IMR-90 (cell line): ENCODE data around the gene PCYT1A. TPM values are rescaled to one million over a fixed set of nuclear protein-coding genes. Genes with fewer than 3 reads are reported as not detected.

ENCODE experiments used
- ATAC-seq: fragments of 200-7000 bp; cut with Tn5 transposase; 2 replicates; pipeline ENCODE4 v1.9.1; 2020; ENCODE audit warnings: low read depth, mild to moderate bottlenecking, moderate library complexity
- BruUV-seq: library from RNA; stranded (reverse); fragments of 400-500 nt; replicated peaks from 2 replicates; lab custom pipeline; 2021; lab: Mats Ljungman, UMichigan
- CTCF ChIA-PET: fragments of 300-600 bp; formaldehyde crosslinking; extraction: SDS; loops from one replicate; lab custom pipeline; 2021; ENCODE audit warnings: antibody characterized with exemption; lab: Yijun Ruan, JAX
- POLR2A ChIA-PET: fragments of 300-600 bp; sonication (Branson Sonifier 250); formaldehyde crosslinking; loops from one replicate; lab custom pipeline; 2022; ENCODE audit warnings: antibody characterized with exemption; ENCODE audit not compliant: unreplicated experiment; lab: Charles Lee
- DNase-seq: peaks from one replicate; pipeline ENCODE4 v3.0.0; 2013
- H2AFZ ChIP-seq: replicated peaks from 2 replicates; pipeline ENCODE3; 2013; ENCODE audit warnings: low read length, mild to moderate bottlenecking; ENCODE audit not compliant: poor library complexity
- H2AK5ac ChIP-seq: 2 replicates; pipeline ENCODE4 v1.6.1; 2013; ENCODE audit warnings: low read depth, low read length, inconsistent platforms
- H2AK9ac ChIP-seq: replicated peaks from 2 replicates; pipeline ENCODE3; 2013; ENCODE audit warnings: mild to moderate bottlenecking, low read depth, low read length, moderate library complexity; ENCODE audit not compliant: poor library complexity
- H2BK120ac ChIP-seq: 2 replicates; pipeline ENCODE4 v1.6.1; 2013; ENCODE audit warnings: low read depth, low read length, inconsistent platforms
- H2BK15ac ChIP-seq: 3 replicates; pipeline ENCODE4 v1.6.1; 2013; ENCODE audit warnings: low read depth, low read length, inconsistent platforms
- H2BK20ac ChIP-seq: 2 replicates; pipeline ENCODE4 v1.6.1; 2013; ENCODE audit warnings: low read depth, mild to moderate bottlenecking, inconsistent platforms, low read length, moderate library complexity
- H2BK5ac ChIP-seq: 2 replicates; pipeline ENCODE4 v1.6.1; 2013; ENCODE audit warnings: mild to moderate bottlenecking, low read depth, low read length, inconsistent platforms; ENCODE audit not compliant: poor library complexity, severe bottlenecking
- H3K14ac ChIP-seq: replicated peaks from 2 replicates; pipeline ENCODE4 v1.6.1; 2013; ENCODE audit warnings: low read depth, low read length, inconsistent platforms
- H3K18ac ChIP-seq: 2 replicates; pipeline ENCODE4 v1.6.1; 2013; ENCODE audit warnings: low read depth, low read length, control low read depth
- H3K23ac ChIP-seq: 2 replicates; pipeline ENCODE4 v1.6.1; 2013; ENCODE audit warnings: low read depth, low read length, inconsistent platforms
- H3K27ac ChIP-seq: 2 replicates; pipeline ENCODE4 v1.5.1; 2013; ENCODE audit warnings: mild to moderate bottlenecking, control low read depth, low read length; ENCODE audit not compliant: insufficient read depth
- H3K27me3 ChIP-seq: 2 replicates; pipeline ENCODE4 v1.6.1; 2013; ENCODE audit warnings: low read length; ENCODE audit not compliant: control insufficient read depth, insufficient read depth
- H3K36me3 ChIP-seq: 2 replicates; pipeline ENCODE4 v1.6.1; 2013; ENCODE audit warnings: low read length, mixed read lengths; ENCODE audit not compliant: control insufficient read depth, insufficient read depth
- H3K4ac ChIP-seq: 2 replicates; pipeline ENCODE4 v1.6.1; 2013; ENCODE audit warnings: low read depth, low read length, inconsistent platforms
- H3K4me1 ChIP-seq: 2 replicates; pipeline ENCODE4 v1.6.1; 2013; ENCODE audit warnings: low read length, mixed read lengths; ENCODE audit not compliant: control insufficient read depth, insufficient read depth
- H3K4me2 ChIP-seq: 2 replicates; pipeline ENCODE4 v1.6.1; 2013; ENCODE audit warnings: low read depth, mild to moderate bottlenecking, control low read depth, low read length, moderate library complexity
- H3K4me3 ChIP-seq: 2 replicates; pipeline ENCODE4 v1.5.1; 2013; ENCODE audit warnings: low read depth, mild to moderate bottlenecking, control low read depth, low read length, moderate library complexity; ENCODE audit not compliant: insufficient read depth
- H3K56ac ChIP-seq: 2 replicates; pipeline ENCODE4 v1.6.1; 2013; ENCODE audit warnings: low read length, inconsistent platforms; ENCODE audit not compliant: insufficient read depth; ENCODE audit errors: extremely low read depth
- H3K79me1 ChIP-seq, 2 experiments: 2 replicates each; pipeline ENCODE4 v1.6.1; 2013; ENCODE audit warnings: low read length in 2 of 2, inconsistent platforms in 1 of 2, low read depth in 1 of 2
- H3K9ac ChIP-seq: 2 replicates; pipeline ENCODE4 v1.6.1; 2013; ENCODE audit warnings: low read depth, low read length, control low read depth
- H3K9me1 ChIP-seq: 2 replicates; pipeline ENCODE4 v1.6.1; 2013; ENCODE audit warnings: low read length, inconsistent platforms; ENCODE audit not compliant: insufficient read depth
- H3K9me3 ChIP-seq: 2 replicates; pipeline ENCODE4 v1.6.1; 2013; ENCODE audit warnings: low read length; ENCODE audit not compliant: control insufficient read depth, insufficient read depth
- H4K20me1 ChIP-seq: 2 replicates; pipeline ENCODE4 v1.6.1; 2013; ENCODE audit warnings: low read length, inconsistent platforms; ENCODE audit not compliant: insufficient read depth
- H4K5ac ChIP-seq: 2 replicates; pipeline ENCODE4 v1.6.1; 2013; ENCODE audit warnings: mild to moderate bottlenecking, low read depth, low read length, control low read depth
- H4K8ac ChIP-seq, 2 experiments: 2 replicates each; pipeline ENCODE4 v1.6.1; 2013; ENCODE audit warnings: low read depth in 2 of 2, low read length in 2 of 2, control low read depth in 1 of 2, inconsistent platforms in 1 of 2
- H4K91ac ChIP-seq: 2 replicates; pipeline ENCODE4 v1.6.1; 2013; ENCODE audit warnings: low read depth, low read length, inconsistent platforms; ENCODE audit not compliant: insufficient read depth
- BHLHE40 ChIP-seq: fragments of 150-350 bp; IDR thresholded peaks from 2 replicates; pipeline ENCODE4 v1.6.1; 2016; ENCODE audit warnings: mild to moderate bottlenecking, low read depth, low read length
- CEBPB ChIP-seq: IDR thresholded peaks from 2 replicates; pipeline ENCODE4 v1.6.1; 2012; ENCODE audit warnings: low read depth, low read length, improper control_type of control experiment
- CHD1 ChIP-seq: IDR thresholded peaks from 2 replicates; pipeline ENCODE4 v1.6.1; 2012; ENCODE audit warnings: low read depth, low read length, improper control_type of control experiment
- CTCF ChIP-seq: conservative IDR thresholded peaks from 2 replicates; pipeline ENCODE4 v1.5.1; 2012; ENCODE audit warnings: mild to moderate bottlenecking, low read depth, low read length, improper control_type of control experiment
- ELK1 ChIP-seq: fragments of 150-350 bp; IDR thresholded peaks from 2 replicates; pipeline ENCODE4 v1.6.1; 2016; ENCODE audit warnings: low read depth, mild to moderate bottlenecking, low read length, moderate library complexity, borderline replicate concordance
- FOS ChIP-seq: fragments of 150-350 bp; IDR thresholded peaks from 2 replicates; pipeline ENCODE4 v1.6.1; 2016; ENCODE audit warnings: low read depth, low read length
- MAFK ChIP-seq: IDR thresholded peaks from 2 replicates; pipeline ENCODE4 v1.6.1; 2012; ENCODE audit warnings: low read depth, low read length, improper control_type of control experiment
- MAZ ChIP-seq: IDR thresholded peaks from 2 replicates; pipeline ENCODE4 v1.6.1; 2012; ENCODE audit warnings: low read depth, mild to moderate bottlenecking, low read length, improper control_type of control experiment, moderate library complexity, borderline replicate concordance
- MXI1 ChIP-seq: IDR thresholded peaks from 2 replicates; pipeline ENCODE4 v1.6.1; 2012; ENCODE audit warnings: low read depth, mild to moderate bottlenecking, low read length, moderate library complexity, borderline replicate concordance
- NFE2L2 ChIP-seq: fragments of 150-350 bp; IDR thresholded peaks from 2 replicates; pipeline ENCODE4 v1.6.1; 2016; ENCODE audit warnings: low read depth, mild to moderate bottlenecking, low read length
- POLR2A ChIP-seq: IDR thresholded peaks from 2 replicates; pipeline ENCODE4 v1.6.1; 2012; ENCODE audit warnings: mild to moderate bottlenecking, low read depth, low read length
- RAD21 ChIP-seq: IDR thresholded peaks from 2 replicates; pipeline ENCODE4 v1.6.1; 2012; ENCODE audit warnings: low read length, improper control_type of control experiment
- RCOR1 ChIP-seq: IDR thresholded peaks from 2 replicates; pipeline ENCODE4 v1.6.1; 2012; ENCODE audit warnings: mild to moderate bottlenecking, low read length, improper control_type of control experiment; ENCODE audit not compliant: insufficient replicate concordance
- RFX5 ChIP-seq: IDR thresholded peaks from 2 replicates; pipeline ENCODE4 v1.8.0; 2012; ENCODE audit warnings: low read depth, mild to moderate bottlenecking, low read length, moderate library complexity
- SMC3 ChIP-seq: fragments of 150-350 bp; IDR thresholded peaks from 2 replicates; pipeline ENCODE4 v1.6.1; 2016; ENCODE audit warnings: low read depth, mild to moderate bottlenecking, antibody characterized with exemption, low read length, moderate library complexity
- USF2 ChIP-seq: fragments of 150-350 bp; IDR thresholded peaks from 2 replicates; pipeline ENCODE4 v1.6.1; 2017; ENCODE audit warnings: mild to moderate bottlenecking, antibody characterized with exemption, low read length, low read depth
- WGBS, 2 experiments: methylation state at CpG; one replicate each; pipeline versions ENCODE4 v1.1.5 to v1.1.7; 2013; ENCODE audit warnings: missing lambda C conversion rate in 2 of 2; ENCODE audit not compliant: insufficient read length in 1 of 2; ENCODE audit errors: extremely low coverage in 2 of 2; 5-methylcytosine and 5-hydroxymethylcytosine counted together
- dilution Hi-C: fragments of 300-500 bp; cut with HindIII; formaldehyde crosslinking; loops from one replicate; pipeline ENCODE4 v1.14.3; 2018; ENCODE audit warnings: low sequenced_read_pairs; ENCODE audit not compliant: unreplicated experiment
- in situ Hi-C: fragments of 300-500 bp; cut with MboI; formaldehyde crosslinking; loops from 3 replicates; pipeline ENCODE4 v1.14.3; 2019; ENCODE audit warnings: low sequenced_read_pairs, inconsistent platforms, mixed read lengths
- intact Hi-C: fragments of 100-400 bp; cut with micrococcal nuclease; formaldehyde crosslinking; loops from 2 replicates; pipeline ENCODE4 v1.10.0; 2022
- polyA plus RNA-seq, 3 experiments: library from polyadenylated mRNA; depleted of rRNA; stranded (reverse); fragments of >200 nt; gene quantifications; 2 replicates each; pipeline ENCODE4 v1.2.3, GENCODE V29; 2012; ENCODE audit warnings: low replicate concordance in 1 of 3
- total RNA-seq: library from RNA; depleted of rRNA; stranded (reverse); fragments of >200 nt; gene quantifications from 2 replicates; pipeline ENCODE4 v1.2.3, GENCODE V29; 2012

Gene PCYT1A
- total and polyA plus RNA-seq, 2 of the 4 experiments (the other 2 are of a cell fraction) = 62.8 to 127 TPM

- H2BK15ac ChIP-seq = no peak overlapping the region
- CTCF ChIA-PET = interaction anchor here (0.7 kb wide), 1 partner anchor 26 kb away, joined by 4 read pairs; no protein-coding TSS in a partner anchor
- no TSS peak for BruUV-seq
- H2AK5ac ChIP-seq = no peak overlapping the region
- H4K91ac ChIP-seq = no peak overlapping the region
- H3K9me1 ChIP-seq = peaks cover 6% of the 10 kb centered on the region; the same call in 1 of the 2 replicates
- H3K27me3 ChIP-seq = no peaks in the 10 kb centered on the region
- H3K23ac ChIP-seq = no peak overlapping the region
- DNase-seq = peak; percentile 47
- intact Hi-C loops = no loop called here
- 44% methylated on average over 2 of the region's 11 CpGs; no CpG with 5 or more reads in 1 of the 2 experiments for WGBS, 2 experiments
- H3K9ac ChIP-seq = no peak overlapping the region
- TF ChIP-seq MAFK (no peak), CHD1 (no peak), MAZ (no peak), RCOR1 (no peak), BHLHE40 (peak; percentile 65), RAD21 (peak; percentile 32; the same call in 1 of the 2 replicates), POLR2A (no peak), FOS (no peak), CTCF (peak; percentile 29; the same call in 1 of the 2 replicates), ELK1 (no peak), USF2 (peak; percentile 22; the same call in 1 of the 2 replicates), CEBPB (no peak), RFX5 (no peak), NFE2L2 (no peak), MXI1 (no peak), SMC3 (peak; percentile 11; the same call in 1 of the 2 replicates)
- H4K20me1 ChIP-seq = no peaks in the 10 kb centered on the region
- peaks cover 2% of the 10 kb centered on the region; the same call in 1 of the 2 replicates for H3K4me1 ChIP-seq
- no peak overlapping the region for H3K4me3 ChIP-seq
- ATAC-seq = peak; percentile 52
- H4K8ac ChIP-seq = no peak overlapping the region
- peaks cover 0 to 8% of the 10 kb centered on the region in 2 experiments; a peak in 3 of 4 replicates for H3K79me1 ChIP-seq
- H3K27ac ChIP-seq = no peak overlapping the region
- dilution Hi-C loops = no loop called here
- H2BK120ac ChIP-seq = no peak overlapping the region
- H3K9me3 ChIP-seq = no peaks in the 10 kb centered on the region
- H2BK20ac ChIP-seq = no peak overlapping the region
- no peak overlapping the region for H4K5ac ChIP-seq
- POLR2A ChIA-PET = no interaction called here
- no peak overlapping the region for H2BK5ac ChIP-seq
- H2AK9ac ChIP-seq = no peak overlapping the region
- no peak overlapping the region for H3K4ac ChIP-seq
- in situ Hi-C loops = no loop called here
- H3K4me2 ChIP-seq = no peak overlapping the region
- no peak overlapping the region for H3K14ac ChIP-seq
- H2AFZ ChIP-seq = no peak overlapping the region
- no peaks in the 10 kb centered on the region for H3K36me3 ChIP-seq
- no peak overlapping the region for H3K56ac ChIP-seq
- H3K18ac ChIP-seq = no peak overlapping the region
Measured at GRCh38 chr3:196323691-196324090, 36.2 kb upstream of the PCYT1A start.
